CD8-positive, alpha-beta memory T cell (primary cell): Measurements from ENCODE around the gene EHMT1. TPM values are rescaled to one million over a fixed set of nuclear protein-coding genes. Genes with fewer than 3 reads are reported as not detected.

ENCODE experiments used
- CTCF ChIA-PET: fragments of 350-600 bp; sonication (Branson Sonifier 250); formaldehyde crosslinking; loops from one replicate; lab custom pipeline; 2021; ENCODE audit warnings: antibody characterized with exemption; lab: Charles Lee
- POLR2A ChIA-PET: fragments of 350-600 bp; sonication (Branson Sonifier 250); formaldehyde crosslinking; loops from one replicate; lab custom pipeline; 2021; ENCODE audit warnings: antibody characterized with exemption; lab: Charles Lee
- DNase-seq, 5 donors: peaks; one replicate each; pipeline versions ENCODE4 v3.0.0 to v3.0.0-alpha.2; 2020 to 2022; ENCODE audit warnings: mixed read lengths in 1 of 5
- H3K27ac ChIP-seq: one replicate; pipeline ENCODE4 v1.7.0; 2013; ENCODE audit warnings: low read depth, mild to moderate bottlenecking, low read length, moderate library complexity
- H3K27me3 ChIP-seq: 2 replicates; pipeline ENCODE4 v1.7.0; 2013; ENCODE audit warnings: low read length, mild to moderate bottlenecking; ENCODE audit not compliant: insufficient read depth, poor library complexity, severe bottlenecking
- H3K36me3 ChIP-seq: 2 replicates; pipeline ENCODE4 v1.7.0; 2013; ENCODE audit warnings: mild to moderate bottlenecking, low read length, moderate library complexity; ENCODE audit not compliant: insufficient read depth
- H3K4me1 ChIP-seq: 2 replicates; pipeline ENCODE4 v1.7.0; 2013; ENCODE audit warnings: mild to moderate bottlenecking, low read length, moderate library complexity; ENCODE audit not compliant: insufficient read depth
- H3K4me3 ChIP-seq: 2 replicates; pipeline ENCODE4 v1.7.0; 2013; ENCODE audit warnings: mild to moderate bottlenecking, low read length
- H3K9me3 ChIP-seq: 2 replicates; pipeline ENCODE4 v1.7.0; 2013; ENCODE audit warnings: mild to moderate bottlenecking, low read length
- H3K27ac Mint-ChIP-seq, 8 donors: one replicate each; pipeline ENCODE4 v1.8.0; 2020 to 2021; ENCODE audit warnings: mixed read lengths in 8 of 8, mild to moderate bottlenecking in 6 of 8, inconsistent platforms in 3 of 8, moderate library complexity in 3 of 8
- H3K27me3 Mint-ChIP-seq, 2 donors: one replicate each; pipeline ENCODE4 v1.8.0; 2020 to 2021; ENCODE audit warnings: mixed read lengths in 2 of 2, mild to moderate bottlenecking in 1 of 2, moderate library complexity in 1 of 2
- H3K36me3 Mint-ChIP-seq, 3 donors: one replicate each; pipeline ENCODE4 v1.8.0; 2020 to 2021; ENCODE audit warnings: mixed read lengths in 3 of 3, inconsistent platforms in 1 of 3, mild to moderate bottlenecking in 1 of 3
- H3K4me1 Mint-ChIP-seq, 3 donors: one replicate each; pipeline ENCODE4 v1.8.0; 2020 to 2021; ENCODE audit warnings: mixed read lengths in 3 of 3, inconsistent platforms in 1 of 3, mild to moderate bottlenecking in 1 of 3
- H3K4me3 Mint-ChIP-seq, 7 donors: one replicate each; pipeline ENCODE4 v1.8.0; 2020 to 2021; ENCODE audit warnings: mixed read lengths in 7 of 7, mild to moderate bottlenecking in 6 of 7, moderate library complexity in 4 of 7, inconsistent platforms in 2 of 7
- H3K9me3 Mint-ChIP-seq, 5 donors: one replicate each; pipeline ENCODE4 v1.8.0; 2020 to 2022; ENCODE audit warnings: mixed read lengths in 5 of 5, mild to moderate bottlenecking in 3 of 5, moderate library complexity in 2 of 5, inconsistent platforms in 1 of 5
- polyA plus RNA-seq: library from polyadenylated mRNA; unstranded; fragments of 300-500 nt; fragmentation: Illumina TruSeq; gene quantifications from one replicate; pipeline ENCODE4 v1.2.3, GENCODE V29; 2021
- total RNA-seq, 2 experiments: library from RNA; stranded (reverse); gene quantifications; one replicate each; pipeline ENCODE4 v1.2.3, GENCODE V29; 2021

Gene EHMT1
- total and polyA plus RNA-seq, 3 experiments from 2014 or later, result 37.0 to 74.6 (median 68.9) TPM

DNA sequence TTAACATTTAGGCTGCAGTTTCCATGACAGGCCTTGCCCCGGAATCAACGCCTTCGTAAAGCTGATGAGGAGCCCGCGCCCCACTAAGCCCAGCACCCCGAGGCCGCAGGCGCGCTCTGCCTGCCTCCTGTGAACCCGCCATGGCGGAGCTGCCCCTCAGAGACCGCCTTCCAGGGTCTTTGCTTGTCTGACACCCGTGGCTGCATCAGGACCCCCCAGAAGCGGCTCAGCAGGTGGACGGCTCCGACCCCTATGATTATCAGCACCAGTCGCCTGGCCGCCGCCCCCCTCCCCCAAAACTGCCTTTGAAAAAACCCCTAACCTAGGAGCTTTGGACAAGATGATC, 39.6 kb upstream of the EHMT1 start:
- Mint-ChIP-seq H3K36me3 (peaks cover 0 to 50% (median 9%) of the 10 kb centered on the region in 3 donors), H3K27me3 (peaks cover 0 to 3% of the 10 kb centered on the region in 2 donors), H3K4me1 (peaks cover 29 to 41% (median 31%) of the 10 kb centered on the region in 3 donors), H3K4me3 (peak overlapping the region; percentile 73 to 91 (median 82)), H3K9me3 (no peaks in the 10 kb centered on the region), H3K27ac (peak overlapping the region in 7 of 8 donors; percentile 63 to 90 (median 78))
- ChIA-PET POLR2A (interaction anchor here (0.8 to 1.5 kb wide), 3 partner anchors 26 to 39 kb away, joined by 5 read pairs; partner anchors contain the start of genes ARRDC1, EHMT1 and MRPL41), CTCF (interaction anchor here (0.7 to 2.6 kb wide), 11 partner anchors 8 to 69 kb away, joined by 3 to 13 read pairs (median 7); partner anchors contain the start of genes ARRDC1, EHMT1, MRPL41 and PNPLA7)
- Histone ChIP-seq H3K9me3 (no peaks in the 10 kb centered on the region), H3K27me3 (no peaks in the 10 kb centered on the region), H3K36me3 (peaks cover 12% of the 10 kb centered on the region), H3K27ac (peak overlapping the region; percentile 65), H3K4me3 (peak overlapping the region; percentile 78), H3K4me1 (peaks cover 26% of the 10 kb centered on the region)
- peak in 1 of 5 donors; percentile 9 for DNase-seq

DNA sequence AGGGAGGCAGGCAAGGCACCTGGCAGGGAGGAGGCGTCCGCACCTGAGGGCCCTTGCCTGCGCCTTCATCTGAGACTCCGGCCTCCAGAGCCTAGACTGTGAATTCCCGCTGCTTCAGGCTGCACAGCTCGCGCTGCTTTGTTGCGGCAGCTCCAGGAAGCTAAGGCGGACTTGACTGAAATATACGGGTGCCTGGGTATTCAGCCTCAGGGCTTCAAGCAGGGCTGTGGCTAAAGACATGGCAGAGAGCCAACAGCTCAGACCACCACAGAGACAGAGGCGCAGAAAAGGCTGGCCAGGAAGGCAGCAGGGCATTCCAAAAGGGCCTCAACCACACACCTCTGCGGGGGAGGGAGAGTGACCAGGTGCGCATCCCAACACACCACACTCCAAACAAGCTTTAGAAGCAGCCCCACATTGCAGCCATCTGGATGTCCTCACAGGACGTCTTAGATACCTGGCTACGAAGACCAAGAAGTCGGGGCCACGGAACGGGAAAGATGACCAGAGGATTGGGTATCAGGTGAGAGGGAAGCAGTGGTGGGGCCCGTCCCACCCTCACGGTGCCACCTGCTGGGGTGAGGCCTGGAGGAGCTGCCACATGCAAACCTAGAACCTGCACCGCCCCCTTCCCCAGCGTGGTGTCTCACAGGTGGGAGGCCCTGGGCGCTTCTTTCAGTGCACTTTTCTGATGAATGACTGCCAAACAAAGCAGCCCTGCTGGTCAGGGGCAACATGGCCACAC, 38.4 kb upstream of the EHMT1 start:
- Mint-ChIP-seq H3K4me3 (no peak overlapping the region), H3K27me3 (peaks cover 0 to 3% of the 10 kb centered on the region in 2 donors), H3K27ac (peak overlapping the region in 1 of 8 donors; percentile 21), H3K4me1 (peaks cover 25 to 32% (median 28%) of the 10 kb centered on the region in 3 donors), H3K36me3 (peaks cover 0 to 47% (median 4%) of the 10 kb centered on the region in 3 donors), H3K9me3 (no peaks in the 10 kb centered on the region)
- H3K4me1 ChIP-seq, result peaks cover 26% of the 10 kb centered on the region
- DNase-seq, result no peak
- ChIA-PET POLR2A (interaction anchor here (0.8 kb wide), 1 partner anchor 38 kb away, joined by 5 read pairs; the partner anchor contains the start of gene EHMT1), CTCF (interaction anchor here (1.0 to 2.6 kb wide), 4 partner anchors 10 to 24 kb away, joined by 3 to 13 read pairs (median 8); partner anchors contain the start of genes ARRDC1 and ZMYND19)
- H3K27ac ChIP-seq, result no peak overlapping the region
- H3K36me3 ChIP-seq, result peaks cover 8% of the 10 kb centered on the region
- no peaks in the 10 kb centered on the region for H3K27me3 ChIP-seq
- no peaks in the 10 kb centered on the region for H3K9me3 ChIP-seq
- no peak overlapping the region for H3K4me3 ChIP-seq

DNA sequence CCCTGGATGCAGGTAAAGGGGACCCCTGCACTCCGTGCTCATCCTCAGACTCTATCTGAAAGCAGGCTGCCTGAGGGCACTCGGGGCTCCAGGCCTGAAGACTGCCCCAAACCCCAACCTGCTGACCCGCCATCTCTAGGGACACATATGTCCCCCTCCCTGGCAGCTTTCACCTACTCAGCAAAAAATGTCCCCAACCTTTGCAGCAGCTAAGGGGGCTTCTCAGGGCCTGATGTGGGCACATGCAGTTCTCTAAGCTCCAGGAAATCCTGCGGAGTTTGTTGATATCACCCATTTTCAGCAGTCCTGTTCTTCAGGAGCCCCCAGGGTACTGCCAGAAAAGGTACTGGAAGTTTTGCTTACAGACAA, 37.9 kb upstream of the EHMT1 start:
- H3K4me1 Mint-ChIP-seq, result peaks cover 19 to 26% (median 22%) of the 10 kb centered on the region in 3 donors
- CTCF ChIA-PET, result interaction anchor here (1.0 kb wide), 1 partner anchor 20 kb away, joined by 3 read pairs; no protein-coding TSS in a partner anchor
- no peak overlapping the region for H3K27ac Mint-ChIP-seq
- Histone ChIP-seq H3K27me3 (no peaks in the 10 kb centered on the region), H3K27ac (no peak overlapping the region), H3K4me3 (no peak overlapping the region), H3K9me3 (no peaks in the 10 kb centered on the region), H3K36me3 (peaks cover 4% of the 10 kb centered on the region), H3K4me1 (peaks cover 23% of the 10 kb centered on the region)
- H3K4me3 Mint-ChIP-seq, result no peak overlapping the region
- POLR2A ChIA-PET, result no interaction called here
- no peak for DNase-seq
- peaks cover 0 to 45% (median under 1%) of the 10 kb centered on the region in 3 donors for H3K36me3 Mint-ChIP-seq
- no peaks in the 10 kb centered on the region for H3K9me3 Mint-ChIP-seq
- H3K27me3 Mint-ChIP-seq, result peaks cover 0 to 3% of the 10 kb centered on the region in 2 donors

DNA sequence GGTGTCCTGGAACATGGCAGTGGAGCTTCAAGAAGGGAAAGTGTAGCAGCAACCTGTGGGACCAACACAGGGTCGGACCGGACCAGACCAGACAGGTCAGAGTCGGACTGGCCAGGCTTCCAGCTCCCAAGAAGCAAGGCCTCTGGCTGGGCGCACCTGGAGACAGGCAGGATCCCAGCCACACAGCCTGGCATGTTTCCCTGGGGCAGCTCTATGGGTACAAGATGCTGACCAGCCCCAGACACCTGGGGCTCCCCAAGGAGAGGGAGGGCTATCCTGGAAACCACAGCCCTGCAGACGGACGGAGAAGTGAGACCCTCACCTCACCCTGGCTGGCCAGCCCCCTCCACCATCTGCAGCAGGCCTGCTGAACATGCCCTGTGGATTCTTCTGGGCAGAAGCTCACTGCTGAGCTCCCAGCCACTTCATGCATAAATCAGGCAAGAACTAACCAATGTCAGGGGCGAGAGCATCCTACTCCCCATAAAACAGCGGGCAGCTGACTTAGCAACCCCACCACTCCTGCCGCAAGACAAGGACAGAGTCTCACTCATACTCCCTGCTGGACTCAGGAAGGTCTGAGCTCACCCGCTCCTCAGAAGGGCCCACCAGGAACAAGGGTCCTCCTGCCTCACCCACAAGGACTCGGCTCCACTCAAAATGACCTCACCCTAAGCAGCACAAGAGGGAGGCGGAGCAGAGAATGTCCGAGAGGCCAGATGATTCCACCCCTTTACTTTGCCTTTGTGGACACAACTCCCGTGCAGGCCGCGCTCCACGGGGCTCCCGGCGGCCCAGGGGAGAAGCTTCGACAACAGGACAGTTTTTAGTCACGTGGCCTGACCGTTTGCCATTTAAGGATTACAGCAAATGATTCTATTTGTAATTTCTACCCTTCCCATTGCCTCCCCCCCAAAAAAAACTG, 37.2 kb upstream of the EHMT1 start:
- H3K4me3 ChIP-seq, result no peak overlapping the region
- no peaks in the 10 kb centered on the region for H3K9me3 ChIP-seq
- Mint-ChIP-seq H3K4me3 (peak overlapping the region in 2 of 7 donors; percentile 30 to 68), H3K36me3 (peaks cover 0 to 46% (median 4%) of the 10 kb centered on the region in 3 donors), H3K27ac (peak overlapping the region in 3 of 8 donors; percentile 26 to 65 (median 35)), H3K9me3 (no peaks in the 10 kb centered on the region), H3K4me1 (peaks cover 15 to 19% (median 16%) of the 10 kb centered on the region in 3 donors), H3K27me3 (peaks cover 0 to 3% of the 10 kb centered on the region in 2 donors)
- H3K27ac ChIP-seq, result no peak overlapping the region
- no peaks in the 10 kb centered on the region for H3K27me3 ChIP-seq
- POLR2A ChIA-PET, result no interaction called here
- H3K36me3 ChIP-seq, result peaks cover 2% of the 10 kb centered on the region
- no peak for DNase-seq
- peaks cover 16% of the 10 kb centered on the region for H3K4me1 ChIP-seq
- CTCF ChIA-PET, result no interaction called here

DNA sequence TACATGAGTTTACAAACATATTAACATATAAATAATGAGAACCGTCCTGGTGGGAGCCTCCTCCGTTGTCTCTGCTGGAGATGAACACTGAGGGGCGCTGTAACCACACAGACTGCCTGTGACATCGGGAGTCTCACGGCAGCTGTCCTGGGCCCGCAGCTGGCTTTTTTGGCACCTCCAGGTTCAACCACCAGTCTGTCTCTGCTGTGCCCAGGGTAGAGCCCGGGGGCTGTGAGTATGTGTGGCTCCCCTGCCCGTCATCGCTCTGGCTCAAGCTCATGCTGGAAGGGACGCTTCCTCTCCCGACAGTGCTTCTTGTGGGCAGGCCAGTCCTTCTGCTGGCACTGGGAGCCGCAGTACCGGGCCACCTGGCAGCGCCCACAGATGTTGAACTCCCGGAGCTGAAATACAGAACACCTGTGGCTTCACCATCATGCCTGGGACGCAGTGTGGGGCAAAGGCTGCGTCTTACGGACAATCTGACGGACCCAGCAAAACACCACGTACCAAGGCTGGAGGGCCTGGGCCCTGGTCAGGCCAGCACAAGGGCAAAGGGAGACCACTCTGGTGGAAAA, 36.4 kb upstream of the EHMT1 start:
- Mint-ChIP-seq H3K9me3 (no peaks in the 10 kb centered on the region), H3K4me1 (peaks cover 10 to 12% (median 11%) of the 10 kb centered on the region in 3 donors), H3K27me3 (peaks cover 0 to 3% of the 10 kb centered on the region in 2 donors), H3K27ac (no peak overlapping the region), H3K4me3 (peak overlapping the region in 1 of 7 donors; percentile 30), H3K36me3 (peaks cover 0 to 51% (median 4%) of the 10 kb centered on the region in 3 donors)
- Histone ChIP-seq H3K9me3 (no peaks in the 10 kb centered on the region), H3K4me1 (peaks cover 9% of the 10 kb centered on the region), H3K4me3 (no peak overlapping the region), H3K27me3 (no peaks in the 10 kb centered on the region), H3K36me3 (peaks cover 9% of the 10 kb centered on the region), H3K27ac (no peak overlapping the region)
- CTCF ChIA-PET, result no interaction called here
- no peak for DNase-seq
- POLR2A ChIA-PET, result no interaction called here

GRCh38 chr9:137583347-137583746, 35.5 kb upstream of the EHMT1 start:
- Histone ChIP-seq H3K27me3 (no peaks in the 10 kb centered on the region), H3K36me3 (peaks cover 17% of the 10 kb centered on the region), H3K4me3 (no peak overlapping the region), H3K4me1 (no peaks in the 10 kb centered on the region), H3K9me3 (no peaks in the 10 kb centered on the region), H3K27ac (no peak overlapping the region)
- no peak overlapping the region for H3K27ac Mint-ChIP-seq
- peak overlapping the region in 1 of 7 donors; percentile 74 for H3K4me3 Mint-ChIP-seq
- H3K9me3 Mint-ChIP-seq, result no peaks in the 10 kb centered on the region
- DNase-seq, result no peak
- CTCF ChIA-PET, result no interaction called here
- H3K4me1 Mint-ChIP-seq, result peaks cover 7 to 12% (median 10%) of the 10 kb centered on the region in 3 donors
- peaks cover 4 to 61% (median 4%) of the 10 kb centered on the region in 3 donors for H3K36me3 Mint-ChIP-seq
- peaks cover 0 to 3% of the 10 kb centered on the region in 2 donors for H3K27me3 Mint-ChIP-seq
- POLR2A ChIA-PET, result no interaction called here

DNA sequence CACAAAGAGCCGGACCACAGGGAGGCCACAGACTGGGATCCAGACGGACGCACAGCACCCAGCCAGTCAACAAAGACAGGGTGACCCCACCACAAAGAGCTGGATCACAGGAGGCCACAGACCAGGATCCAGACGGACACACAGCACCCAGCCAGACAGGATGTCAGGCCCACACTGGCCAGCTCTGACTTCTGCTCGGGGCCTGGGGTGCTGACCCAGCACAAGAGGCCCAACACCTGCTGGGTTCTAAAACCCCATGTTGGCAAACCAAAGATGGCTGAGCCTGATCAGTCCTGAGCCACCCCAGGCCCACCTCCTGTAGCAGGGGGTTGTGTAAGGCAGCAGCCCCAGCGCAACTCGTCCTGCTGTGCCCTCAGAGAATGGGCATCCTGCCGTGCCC, 34.8 kb upstream of the EHMT1 start:
- H3K4me3 ChIP-seq, result no peak overlapping the region
- no peak overlapping the region for H3K27ac ChIP-seq
- peaks cover 3% of the 10 kb centered on the region for H3K4me1 ChIP-seq
- no peak overlapping the region for H3K27ac Mint-ChIP-seq
- H3K27me3 Mint-ChIP-seq, result peaks cover 0 to 3% of the 10 kb centered on the region in 2 donors
- H3K36me3 ChIP-seq, result peaks cover 17% of the 10 kb centered on the region
- H3K9me3 Mint-ChIP-seq, result no peaks in the 10 kb centered on the region
- peaks cover 4 to 64% (median 4%) of the 10 kb centered on the region in 3 donors for H3K36me3 Mint-ChIP-seq
- peak overlapping the region in 1 of 7 donors; percentile 74 for H3K4me3 Mint-ChIP-seq
- H3K4me1 Mint-ChIP-seq, result peaks cover 7 to 16% (median 8%) of the 10 kb centered on the region in 3 donors
- POLR2A ChIA-PET, result no interaction called here
- DNase-seq, result no peak
- H3K9me3 ChIP-seq, result no peaks in the 10 kb centered on the region
- CTCF ChIA-PET, result no interaction called here
- H3K27me3 ChIP-seq, result no peaks in the 10 kb centered on the region
